ENCODE measurements around the gene HTR7.
"Not testable (repeated sequence)": the region's sequence is repeated elsewhere in the genome, so short reads cannot be mapped to it uniquely, and the experiment has no call there.

The HTR7 gene

DNA sequence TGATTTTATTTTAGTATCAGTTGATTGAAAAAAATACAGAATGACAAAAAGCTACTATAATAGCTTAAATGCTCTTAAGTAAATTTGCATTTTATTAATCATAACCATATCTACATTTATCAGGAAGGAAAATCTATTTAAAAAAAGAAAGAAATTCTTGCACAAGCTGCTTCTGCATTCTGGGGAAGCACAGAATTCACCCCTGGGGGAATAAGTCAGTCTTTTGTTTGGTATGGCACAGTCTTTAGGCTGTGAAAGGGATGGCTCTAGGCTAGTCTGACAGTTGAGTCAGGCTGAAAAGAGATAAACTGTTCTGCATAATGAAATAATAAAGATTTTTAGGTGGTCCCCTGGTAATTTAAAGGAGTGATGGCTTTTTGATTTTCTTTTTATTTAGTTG lies 37.9 kb downstream of the HTR7 start:
- TF ChIP-seq, protein P1, sequence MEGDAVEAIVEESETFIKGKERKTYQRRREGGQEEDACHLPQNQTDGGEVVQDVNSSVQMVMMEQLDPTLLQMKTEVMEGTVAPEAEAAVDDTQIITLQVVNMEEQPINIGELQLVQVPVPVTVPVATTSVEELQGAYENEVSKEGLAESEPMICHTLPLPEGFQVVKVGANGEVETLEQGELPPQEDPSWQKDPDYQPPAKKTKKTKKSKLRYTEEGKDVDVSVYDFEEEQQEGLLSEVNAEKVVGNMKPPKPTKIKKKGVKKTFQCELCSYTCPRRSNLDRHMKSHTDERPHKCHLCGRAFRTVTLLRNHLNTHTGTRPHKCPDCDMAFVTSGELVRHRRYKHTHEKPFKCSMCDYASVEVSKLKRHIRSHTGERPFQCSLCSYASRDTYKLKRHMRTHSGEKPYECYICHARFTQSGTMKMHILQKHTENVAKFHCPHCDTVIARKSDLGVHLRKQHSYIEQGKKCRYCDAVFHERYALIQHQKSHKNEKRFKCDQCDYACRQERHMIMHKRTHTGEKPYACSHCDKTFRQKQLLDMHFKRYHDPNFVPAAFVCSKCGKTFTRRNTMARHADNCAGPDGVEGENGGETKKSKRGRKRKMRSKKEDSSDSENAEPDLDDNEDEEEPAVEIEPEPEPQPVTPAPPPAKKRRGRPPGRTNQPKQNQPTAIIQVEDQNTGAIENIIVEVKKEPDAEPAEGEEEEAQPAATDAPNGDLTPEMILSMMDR (IDR thresholded peaks at IDR 0.05; ENCODE audit: low read depth, low read length), result no peak

DNA sequence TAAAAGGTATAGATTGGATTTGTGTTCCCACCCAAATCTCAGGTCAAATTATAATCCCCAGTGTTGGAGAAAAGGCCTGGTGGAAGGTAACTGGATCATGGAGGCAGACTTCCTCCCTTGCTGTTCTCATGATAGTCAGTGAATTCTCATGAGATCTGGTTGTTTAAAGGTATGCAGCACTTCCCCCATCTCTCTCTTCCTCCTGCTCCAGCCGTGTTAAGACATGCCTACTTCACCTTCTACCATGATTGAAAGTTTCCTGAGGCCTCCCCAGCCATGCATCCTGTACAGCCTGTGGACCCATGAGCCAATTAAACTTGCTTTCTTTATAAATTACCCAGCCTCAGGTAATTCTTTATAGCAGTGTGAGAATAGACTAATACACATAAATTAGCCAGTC lies 39.1 kb downstream of the HTR7 start:
- TF ChIP-seq, protein P1 (IDR thresholded peaks at IDR 0.05; ENCODE audit: low read depth, low read length), result no peak
- H3K4me3 ChIP-seq (ENCODE audit: low read depth, low read length), result no peak overlapping the region

More for the DNA sequence above, 37.9 kb downstream of the HTR7 start:
- no peak overlapping the region for H3K4me3 ChIP-seq (ENCODE audit: low read depth, low read length)

DNA sequence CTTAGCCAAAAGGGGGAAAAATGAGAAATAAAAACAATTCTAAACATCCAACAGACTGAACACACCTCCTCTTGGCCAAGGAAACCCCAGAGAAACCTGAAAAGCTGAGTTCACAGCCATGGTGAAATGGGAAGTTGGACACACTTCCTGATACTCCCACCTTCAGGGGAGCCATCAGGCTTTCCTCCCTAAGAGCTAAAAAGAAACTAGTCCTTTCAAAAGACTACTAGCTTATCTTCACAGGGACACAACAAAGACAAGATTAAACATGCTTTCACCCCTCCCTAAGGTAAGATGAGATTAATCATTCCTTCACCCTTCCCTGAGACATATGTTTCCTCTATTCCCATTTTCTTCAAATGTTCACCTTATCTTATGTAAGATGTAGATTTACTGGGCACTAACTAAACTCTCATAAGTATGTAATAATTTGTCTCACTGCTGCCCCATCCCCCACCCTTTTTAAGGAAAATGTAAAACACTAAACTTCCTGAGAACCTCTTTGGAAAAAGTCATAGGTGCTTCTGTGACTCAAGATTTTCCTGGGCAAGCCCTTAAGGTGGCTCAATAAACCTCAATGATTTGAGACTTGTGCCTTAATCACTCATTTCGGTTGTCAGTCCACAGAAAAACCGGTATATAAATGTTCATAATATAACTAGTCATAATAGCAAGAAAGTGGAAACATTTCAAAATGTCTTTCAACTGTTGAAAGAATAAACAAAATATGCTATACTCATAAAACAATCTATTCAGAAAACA lies 40.5 kb downstream of the HTR7 start:
- H3K4me3 ChIP-seq (ENCODE audit: low read depth, low read length), result no peak overlapping the region
- TF ChIP-seq, protein P1 (IDR thresholded peaks at IDR 0.05; ENCODE audit: low read depth, low read length), result no peak

DNA sequence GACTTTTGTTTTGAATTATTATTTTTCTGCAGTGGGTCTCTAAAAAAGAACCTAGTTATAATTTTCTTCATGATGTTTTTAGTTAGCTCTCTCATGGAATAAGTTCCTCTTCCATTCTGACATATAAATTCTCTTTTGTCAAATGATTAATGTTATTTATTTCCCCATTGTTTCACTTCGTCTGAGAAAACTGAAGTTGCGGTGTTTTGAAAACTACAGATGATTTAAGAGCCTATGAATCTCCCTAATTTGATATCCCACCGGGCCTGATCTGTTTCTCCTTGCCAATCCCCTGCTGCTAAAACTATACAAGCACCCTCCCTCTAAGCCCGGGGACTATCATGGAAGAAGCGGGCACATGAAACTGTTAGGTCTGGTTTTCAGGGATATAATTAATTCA lies 41.4 kb downstream of the HTR7 start:
- TF ChIP-seq, protein P1 (IDR thresholded peaks at IDR 0.05; ENCODE audit: low read depth, low read length), result no peak
- no peak overlapping the region for H3K4me3 ChIP-seq (ENCODE audit: low read depth, low read length)

DNA sequence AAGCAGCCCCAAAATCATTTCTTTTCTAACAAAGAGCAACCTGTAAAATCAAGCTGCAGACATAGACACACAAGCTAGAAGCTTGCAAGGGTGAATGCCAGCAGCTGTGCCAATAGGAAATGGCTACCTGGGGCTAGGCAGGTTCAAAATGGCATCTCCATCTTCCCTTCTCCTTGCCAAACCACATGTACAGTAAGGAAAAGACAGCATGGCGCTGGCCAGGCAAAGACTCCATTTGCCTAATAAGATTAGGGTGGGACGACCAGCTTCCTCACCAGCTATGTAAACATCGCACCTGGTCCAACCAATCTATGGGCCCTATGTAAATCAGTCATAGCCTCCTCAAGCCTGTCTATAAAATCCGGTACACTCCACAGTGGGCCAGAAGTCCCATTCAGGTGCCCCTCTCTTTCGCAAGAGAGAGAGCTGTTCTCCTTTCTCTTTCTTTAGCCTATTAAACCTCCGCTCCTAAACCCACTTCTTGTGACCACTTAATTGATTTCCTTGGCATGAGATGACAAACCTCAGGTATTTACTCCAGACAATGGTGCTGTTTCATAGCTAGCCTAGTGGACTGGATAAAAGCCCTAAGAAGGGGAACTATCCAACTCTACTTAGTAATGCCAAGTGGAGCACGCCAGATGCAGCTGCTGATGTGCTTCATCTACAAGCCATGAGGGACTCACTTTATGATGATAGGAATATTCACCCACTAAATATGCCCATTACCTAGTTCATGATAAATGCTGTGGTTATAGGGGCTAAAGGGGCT lies 44.1 kb downstream of the HTR7 start:
- H3K4me3 ChIP-seq (ENCODE audit: low read depth, low read length), result no peak overlapping the region
- TF ChIP-seq, protein P1 (IDR thresholded peaks at IDR 0.05; ENCODE audit: low read depth, low read length), result no peak

DNA sequence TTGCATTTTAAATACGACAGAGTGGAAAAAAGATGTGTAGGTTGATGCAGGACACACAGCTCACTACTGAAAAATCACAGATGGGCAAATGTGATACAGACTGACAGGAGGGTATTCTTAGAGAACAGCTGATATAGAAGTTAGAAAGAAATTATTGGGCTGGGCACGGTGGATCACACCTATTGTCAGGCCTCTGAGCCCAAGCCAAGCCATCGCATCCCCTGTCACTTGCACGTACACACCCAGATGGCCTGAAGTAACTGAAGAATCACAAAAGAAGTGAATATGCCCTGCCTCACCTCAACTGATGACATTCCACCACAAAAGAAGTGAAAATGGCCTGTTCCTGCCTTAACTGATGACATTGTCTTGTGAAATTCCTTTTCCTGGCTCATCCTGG lies 50.7 kb downstream of the HTR7 start:
- not testable (repeated sequence) for H3K4me3 ChIP-seq (ENCODE audit: low read depth, low read length)

DNA sequence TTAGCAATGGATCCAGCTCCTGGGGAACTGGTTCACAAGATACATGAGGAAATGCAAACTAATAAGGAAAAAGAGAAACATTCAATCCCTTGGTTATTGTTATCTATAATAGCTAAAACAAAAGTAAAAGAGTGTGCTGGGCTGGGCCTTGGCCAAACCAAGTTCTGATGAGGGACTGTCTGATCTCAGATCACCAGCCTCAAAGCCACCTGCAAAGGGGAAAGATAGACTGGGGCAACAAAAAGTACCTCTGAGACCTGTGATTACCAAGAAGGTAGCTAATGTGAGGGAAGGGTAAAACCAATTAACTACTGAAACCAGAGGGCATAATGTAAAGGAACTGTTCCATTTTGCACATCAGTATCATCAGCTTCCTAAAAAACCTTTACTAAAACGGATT lies 51.2 kb downstream of the HTR7 start:
- H3K4me3 ChIP-seq (ENCODE audit: low read depth, low read length), result no peak overlapping the region
- TF ChIP-seq, protein P1 (IDR thresholded peaks at IDR 0.05; ENCODE audit: low read depth, low read length), result no peak
